ENCODE results near the gene NKX1-2.
"Not testable (repeated sequence)": the region's sequence is repeated elsewhere in the genome, so short reads cannot be mapped to it uniquely, and the experiment has no call there.

The NKX1-2 gene

GRCh38 chr10:124449170-124450011, 444 bp downstream of the NKX1-2 start:
- no peak for DNase-seq

- no peak for DNase-seq
Measured at GRCh38 chr10:124448696-124449169, 1.1 kb downstream of the NKX1-2 start.

- DNase-seq, result no peak
Measured at GRCh38 chr10:124447751-124448466, 1.9 kb downstream of the NKX1-2 start.

- DNase-seq, result no peak
Measured at GRCh38 chr10:124446830-124447750, 2.7 kb downstream of the NKX1-2 start.

- not testable (repeated sequence) for DNase-seq
Measured at GRCh38 chr10:124441694-124442093, 8.1 kb downstream of the NKX1-2 start.

GRCh38 chr10:124436191-124436638, 13.6 kb downstream of the NKX1-2 start:
- DNase-seq, result no peak

GRCh38 chr10:124435683-124436082, 14.2 kb downstream of the NKX1-2 start:
- not testable (repeated sequence) for DNase-seq

GRCh38 chr10:124433461-124433860, 16.4 kb downstream of the NKX1-2 start:
- no peak for DNase-seq

- no peak for DNase-seq
Measured at GRCh38 chr10:124430077-124430476, 19.8 kb downstream of the NKX1-2 start.

GRCh38 chr10:124429576-124429975, 20.3 kb downstream of the NKX1-2 start:
- DNase-seq, result no peak

- no peak for DNase-seq
Measured at GRCh38 chr10:124428207-124428777, 21.5 kb downstream of the NKX1-2 start.

GRCh38 chr10:124425227-124425962, 24.4 kb downstream of the NKX1-2 start:
- DNase-seq, result no peak

GRCh38 chr10:124423813-124424212, 26.0 kb downstream of the NKX1-2 start:
- DNase-seq, result no peak

- DNase-seq, result no peak
Measured at GRCh38 chr10:124422742-124423141, 27.1 kb downstream of the NKX1-2 start.

GRCh38 chr10:124420254-124420653, 29.6 kb downstream of the NKX1-2 start:
- no peak for DNase-seq

- no peak for DNase-seq
Measured at GRCh38 chr10:124419635-124420034, 30.2 kb downstream of the NKX1-2 start.

GRCh38 chr10:124418726-124419501, 30.9 kb downstream of the NKX1-2 start, which contains the start of gene OAT:
TSS of gene OAT (minus strand) at chr10:124418923. CDS start at chr10:124412171, 6,752 bp downstream.
- DNase-seq, result peak; percentile 97

- DNase-seq, result peak; percentile 43
Measured at GRCh38 chr10:124417895-124418725, 31.7 kb downstream of the NKX1-2 start.

- no peak for DNase-seq
Measured at GRCh38 chr10:124416733-124417132, 33.1 kb downstream of the NKX1-2 start.

GRCh38 chr10:124415210-124415609, 34.6 kb downstream of the NKX1-2 start:
- no peak for DNase-seq
